ENCODE data around the gene IGSF1. TPM values are rescaled to one million over a fixed set of nuclear protein-coding genes. Genes with fewer than 3 reads are reported as not detected.
"Not testable (repeated sequence)": the region's sequence is repeated elsewhere in the genome, so short reads cannot be mapped to it uniquely, and the experiment has no call there.

IGSF1 gene
- total RNA-seq, 1 donor from 2014 or later: 0.09 TPM

GRCh38 chrX:131262738-131263679 lies 26.1 kb downstream of the IGSF1 start:
- peak in 1 of 2 donors; percentile 46 for ATAC-seq
- Histone ChIP-seq H3K4me3 (no peak overlapping the region), H3K4me1 (no peaks in the 10 kb centered on the region), H3K27me3 (ENCODE audit: low read depth) (no peaks in the 10 kb centered on the region), H3K36me3 (no peaks in the 10 kb centered on the region), H3K27ac (no peak overlapping the region), H3K9me3 (no peaks in the 10 kb centered on the region)
- DNase-seq: no peak
- TF ChIP-seq, protein P1, sequence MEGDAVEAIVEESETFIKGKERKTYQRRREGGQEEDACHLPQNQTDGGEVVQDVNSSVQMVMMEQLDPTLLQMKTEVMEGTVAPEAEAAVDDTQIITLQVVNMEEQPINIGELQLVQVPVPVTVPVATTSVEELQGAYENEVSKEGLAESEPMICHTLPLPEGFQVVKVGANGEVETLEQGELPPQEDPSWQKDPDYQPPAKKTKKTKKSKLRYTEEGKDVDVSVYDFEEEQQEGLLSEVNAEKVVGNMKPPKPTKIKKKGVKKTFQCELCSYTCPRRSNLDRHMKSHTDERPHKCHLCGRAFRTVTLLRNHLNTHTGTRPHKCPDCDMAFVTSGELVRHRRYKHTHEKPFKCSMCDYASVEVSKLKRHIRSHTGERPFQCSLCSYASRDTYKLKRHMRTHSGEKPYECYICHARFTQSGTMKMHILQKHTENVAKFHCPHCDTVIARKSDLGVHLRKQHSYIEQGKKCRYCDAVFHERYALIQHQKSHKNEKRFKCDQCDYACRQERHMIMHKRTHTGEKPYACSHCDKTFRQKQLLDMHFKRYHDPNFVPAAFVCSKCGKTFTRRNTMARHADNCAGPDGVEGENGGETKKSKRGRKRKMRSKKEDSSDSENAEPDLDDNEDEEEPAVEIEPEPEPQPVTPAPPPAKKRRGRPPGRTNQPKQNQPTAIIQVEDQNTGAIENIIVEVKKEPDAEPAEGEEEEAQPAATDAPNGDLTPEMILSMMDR (IDR thresholded peaks at IDR 0.05): no peak
- intact Hi-C loops (cut with DNase I): no loop called here

- H3K27me3 ChIP-seq (ENCODE audit: low read depth): no peaks in the 10 kb centered on the region
- no peaks in the 10 kb centered on the region for H3K4me1 ChIP-seq
- no peak overlapping the region for H3K4me3 ChIP-seq
- no peaks in the 10 kb centered on the region for H3K36me3 ChIP-seq
- no peaks in the 10 kb centered on the region for H3K9me3 ChIP-seq
- H3K27ac ChIP-seq: no peak overlapping the region
- ATAC-seq (no peak), DNase-seq (no peak)
- intact Hi-C loops (cut with DNase I): no loop called here
- TF ChIP-seq, protein P1 (IDR thresholded peaks at IDR 0.05): no peak
Observed at GRCh38 chrX:131262200-131262599, 26.9 kb downstream of the IGSF1 start.

DNA sequence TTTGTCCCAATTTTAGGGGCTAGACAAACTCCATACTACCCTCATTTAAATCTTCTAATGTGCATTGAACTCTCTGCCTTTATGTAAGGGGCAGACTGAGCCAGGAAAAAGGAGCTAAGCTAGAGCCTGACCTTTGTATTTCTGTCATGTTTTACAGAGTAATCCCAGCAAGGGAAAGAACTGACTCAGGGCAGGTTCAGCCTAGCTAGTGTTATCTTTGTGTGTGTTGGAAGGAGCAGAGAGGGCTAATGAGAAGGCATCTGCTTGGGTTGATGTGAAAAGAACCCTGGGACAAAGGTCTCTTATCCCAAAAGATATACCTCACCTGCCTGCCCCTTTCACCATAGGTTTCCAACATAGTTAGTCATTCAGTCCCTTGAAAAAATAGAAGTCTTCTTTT lies 31.7 kb downstream of the IGSF1 start:
- Histone ChIP-seq H3K4me3 (no peak overlapping the region), H3K9me3 (no peaks in the 10 kb centered on the region), H3K27me3 (ENCODE audit: low read depth) (no peaks in the 10 kb centered on the region), H3K27ac (no peak overlapping the region), H3K36me3 (no peaks in the 10 kb centered on the region), H3K4me1 (no peaks in the 10 kb centered on the region)
- TF ChIP-seq, protein P1 (IDR thresholded peaks at IDR 0.05): no peak
- ATAC-seq: no peak
- DNase-seq: no peak
- intact Hi-C loops (cut with DNase I): no loop called here

GRCh38 chrX:131250984-131251738 lies 37.9 kb downstream of the IGSF1 start:
- H3K36me3 ChIP-seq; intact Hi-C loops (cut with DNase I); H3K9me3 ChIP-seq; DNase-seq; H3K27me3 ChIP-seq (ENCODE audit: low read depth); H3K4me3 ChIP-seq; H3K4me1 ChIP-seq; ATAC-seq; H3K27ac ChIP-seq: not testable (repeated sequence)

DNA sequence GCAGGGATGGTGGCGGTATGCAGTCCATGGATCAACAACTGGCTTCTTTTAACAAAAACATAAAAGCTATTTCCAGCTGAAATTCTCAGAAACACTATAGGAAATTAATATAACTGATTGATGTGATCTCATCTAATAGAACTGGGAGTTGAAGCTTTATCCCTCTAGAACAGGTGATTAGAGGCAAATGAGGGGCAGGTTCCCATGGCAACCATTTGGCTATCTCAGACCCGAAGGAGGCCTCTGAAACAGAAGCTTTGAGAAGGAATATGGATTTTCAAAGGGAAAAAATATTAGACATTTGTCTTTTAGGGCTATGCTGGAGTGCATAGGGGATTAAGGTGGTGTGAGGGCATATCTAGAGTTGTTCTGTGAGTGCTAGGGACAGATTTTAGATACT lies 50.0 kb downstream of the IGSF1 start:
- no peaks in the 10 kb centered on the region for H3K27me3 ChIP-seq (ENCODE audit: low read depth)
- H3K4me3 ChIP-seq: no peak overlapping the region
- H3K4me1 ChIP-seq: no peaks in the 10 kb centered on the region
- DNase-seq: no peak
- no peaks in the 10 kb centered on the region for H3K9me3 ChIP-seq
- intact Hi-C loops (cut with DNase I): no loop called here
- no peak for ATAC-seq
- TF ChIP-seq, protein P1 (IDR thresholded peaks at IDR 0.05): no peak
- no peak overlapping the region for H3K27ac ChIP-seq
- no peaks in the 10 kb centered on the region for H3K36me3 ChIP-seq

GRCh38 chrX:131237363-131237762 lies 51.7 kb downstream of the IGSF1 start:
- no peaks in the 10 kb centered on the region for H3K27me3 ChIP-seq (ENCODE audit: low read depth)
- ATAC-seq: no peak
- H3K36me3 ChIP-seq: no peaks in the 10 kb centered on the region
- H3K9me3 ChIP-seq: no peaks in the 10 kb centered on the region
- no peak for DNase-seq
- TF ChIP-seq, protein P1 (IDR thresholded peaks at IDR 0.05): no peak
- intact Hi-C loops (cut with DNase I): no loop called here
- no peak overlapping the region for H3K4me3 ChIP-seq
- H3K4me1 ChIP-seq: no peaks in the 10 kb centered on the region
- no peak overlapping the region for H3K27ac ChIP-seq
